Measurements from ENCODE around the gene BCL2L12.

DNA sequence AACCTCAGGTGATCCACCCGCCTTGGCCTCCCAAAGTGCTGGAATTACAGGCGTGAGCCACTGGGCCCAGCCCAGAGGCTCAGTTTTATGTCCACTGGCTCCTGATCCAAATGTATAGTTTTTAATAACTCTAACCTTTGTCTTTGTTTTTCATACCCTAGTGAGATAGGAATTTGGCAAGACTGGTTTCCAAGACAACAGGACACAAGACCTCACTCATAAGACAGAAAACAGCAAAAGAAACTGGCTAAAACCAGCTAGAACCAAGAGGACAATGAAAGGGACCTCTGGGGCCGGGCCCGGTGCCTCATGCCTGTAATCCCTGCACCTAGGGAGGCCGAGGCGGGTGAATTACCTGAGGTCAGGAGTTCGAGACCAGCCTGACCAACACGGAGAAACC, 52.8 kb downstream of the BCL2L12 start:
- TF ChIP-seq, protein P1, sequence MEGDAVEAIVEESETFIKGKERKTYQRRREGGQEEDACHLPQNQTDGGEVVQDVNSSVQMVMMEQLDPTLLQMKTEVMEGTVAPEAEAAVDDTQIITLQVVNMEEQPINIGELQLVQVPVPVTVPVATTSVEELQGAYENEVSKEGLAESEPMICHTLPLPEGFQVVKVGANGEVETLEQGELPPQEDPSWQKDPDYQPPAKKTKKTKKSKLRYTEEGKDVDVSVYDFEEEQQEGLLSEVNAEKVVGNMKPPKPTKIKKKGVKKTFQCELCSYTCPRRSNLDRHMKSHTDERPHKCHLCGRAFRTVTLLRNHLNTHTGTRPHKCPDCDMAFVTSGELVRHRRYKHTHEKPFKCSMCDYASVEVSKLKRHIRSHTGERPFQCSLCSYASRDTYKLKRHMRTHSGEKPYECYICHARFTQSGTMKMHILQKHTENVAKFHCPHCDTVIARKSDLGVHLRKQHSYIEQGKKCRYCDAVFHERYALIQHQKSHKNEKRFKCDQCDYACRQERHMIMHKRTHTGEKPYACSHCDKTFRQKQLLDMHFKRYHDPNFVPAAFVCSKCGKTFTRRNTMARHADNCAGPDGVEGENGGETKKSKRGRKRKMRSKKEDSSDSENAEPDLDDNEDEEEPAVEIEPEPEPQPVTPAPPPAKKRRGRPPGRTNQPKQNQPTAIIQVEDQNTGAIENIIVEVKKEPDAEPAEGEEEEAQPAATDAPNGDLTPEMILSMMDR (IDR thresholded peaks at IDR 0.05 in 8 of 11, conservative IDR thresholded peaks at IDR 0.05 in 3 of 11) = no peak
- TF ChIP-seq POLR2A (IDR thresholded peaks at IDR 0.05) (no peak), POLR2AphosphoS5 (IDR thresholded peaks at IDR 0.05) (no peak)

Measured in spleen (tissue), 7 donors.